ENCODE results near the gene BRI3.
A peak's percentile ranks its signal among the peaks of the same experiment; 100 is the strongest.

Gene BRI3

DNA sequence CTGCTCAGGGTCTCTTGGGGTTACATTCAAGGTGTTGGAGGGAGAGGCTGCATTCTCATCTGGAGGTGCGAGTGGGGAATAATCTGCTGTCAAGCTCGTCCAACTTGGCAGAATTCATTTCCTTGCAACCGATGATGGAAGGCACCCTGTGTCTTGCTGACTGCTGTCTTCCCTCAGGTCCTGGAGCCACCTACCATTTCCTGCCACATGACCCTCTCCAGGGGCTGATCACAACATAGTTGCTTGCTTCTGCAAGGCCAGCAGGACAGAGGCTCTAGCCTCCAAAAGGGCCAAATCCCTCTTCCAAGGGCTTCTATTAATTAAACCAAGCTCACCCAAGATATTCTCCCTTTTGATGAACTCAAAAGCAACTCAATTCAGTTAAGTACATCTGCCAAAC is 14.2 kb upstream of the BRI3 start:
- Mint-ChIP-seq H3K36me3 (ENCODE audit: low read depth) (peaks cover 6% of the 10 kb centered on the region), H3K27ac (no peak overlapping the region), H3K4me1 (ENCODE audit: low read depth) (peaks cover 7% of the 10 kb centered on the region), H3K4me3 (no peak overlapping the region), H3K27me3 (ENCODE audit: low read depth) (no peaks in the 10 kb centered on the region), H3K9me3 (no peaks in the 10 kb centered on the region)
- DNase-seq (ENCODE audit: low spot score), result no peak

DNA sequence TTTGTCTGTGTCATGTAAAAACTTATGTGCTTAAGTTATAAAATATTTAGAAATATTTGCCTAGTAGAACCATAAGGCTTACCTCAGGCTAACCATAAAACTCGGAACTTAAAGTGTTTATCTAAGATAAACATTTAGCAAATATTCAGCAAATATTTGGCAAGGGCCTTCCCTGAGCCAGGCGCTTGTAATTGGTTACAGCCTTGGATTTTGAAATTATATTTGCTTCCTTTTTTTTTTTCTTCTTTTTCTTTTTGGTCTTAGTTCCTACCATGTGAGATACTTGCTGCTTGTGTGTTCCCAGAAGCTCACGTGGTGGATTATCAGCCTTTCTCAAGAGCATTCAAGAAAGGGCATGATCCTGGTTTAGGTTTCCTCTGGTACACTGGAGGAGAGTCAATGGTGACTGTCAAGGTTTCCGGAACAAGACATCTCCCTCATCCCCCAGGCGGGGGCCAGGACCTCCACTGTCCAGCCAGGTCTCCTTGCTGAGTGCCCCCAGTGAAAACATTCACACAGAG is 5.2 kb upstream of the BRI3 start:
- H3K27ac Mint-ChIP-seq, result no peak overlapping the region
- no peaks in the 10 kb centered on the region for H3K27me3 Mint-ChIP-seq (ENCODE audit: low read depth)
- no peaks in the 10 kb centered on the region for H3K9me3 Mint-ChIP-seq
- no peaks in the 10 kb centered on the region for H3K36me3 Mint-ChIP-seq (ENCODE audit: low read depth)
- peaks cover 3% of the 10 kb centered on the region for H3K4me1 Mint-ChIP-seq (ENCODE audit: low read depth)
- no peak for DNase-seq (ENCODE audit: low spot score)
- no peak overlapping the region for H3K4me3 Mint-ChIP-seq

DNA sequence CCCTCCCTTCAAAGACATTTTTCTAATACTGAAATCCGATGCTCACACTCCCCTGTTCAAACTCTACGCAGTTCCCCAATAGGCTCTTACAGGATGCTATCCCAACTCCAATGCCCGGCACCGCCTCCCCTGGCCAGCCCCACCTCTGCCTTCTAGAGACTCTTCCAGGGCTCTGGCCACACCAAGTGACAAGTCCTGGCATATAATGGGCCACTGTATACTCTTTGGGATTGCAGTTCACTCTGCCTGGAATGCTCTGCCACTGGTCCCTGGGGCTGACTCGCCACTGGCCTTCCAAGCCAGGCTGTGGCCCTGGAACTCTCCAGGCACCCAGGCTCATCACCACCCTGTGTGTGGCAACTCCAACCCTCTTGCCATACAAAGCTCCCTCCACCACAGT is 3.1 kb upstream of the BRI3 start:
- no peaks in the 10 kb centered on the region for H3K27me3 Mint-ChIP-seq (ENCODE audit: low read depth)
- no peak overlapping the region for H3K4me3 Mint-ChIP-seq
- H3K27ac Mint-ChIP-seq, result no peak overlapping the region

DNA sequence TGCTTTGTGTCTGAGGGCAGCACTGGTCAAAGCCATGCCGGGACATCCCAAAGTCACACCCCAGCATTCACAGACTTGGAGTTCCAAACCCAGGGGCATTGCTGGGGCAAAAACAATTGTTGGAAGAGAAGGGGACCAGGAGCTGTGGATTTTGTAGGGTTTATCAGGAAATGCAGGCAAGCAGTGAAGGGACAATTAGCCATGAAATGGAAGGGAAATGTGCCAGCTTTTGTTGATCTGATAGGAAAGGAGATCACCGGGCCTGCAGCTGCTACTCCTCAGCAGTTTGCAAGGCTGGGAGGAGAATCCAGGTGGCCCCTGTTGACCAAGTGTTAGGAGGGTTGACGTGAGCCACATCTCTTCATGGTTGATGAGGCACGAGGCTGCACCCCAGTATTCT is 2.5 kb upstream of the BRI3 start:
- no peak for DNase-seq (ENCODE audit: low spot score)
- peaks cover 5% of the 10 kb centered on the region for H3K36me3 Mint-ChIP-seq (ENCODE audit: low read depth)
- no peaks in the 10 kb centered on the region for H3K9me3 Mint-ChIP-seq
- H3K4me3 Mint-ChIP-seq, result no peak overlapping the region
- H3K27ac Mint-ChIP-seq, result no peak overlapping the region
- H3K4me1 Mint-ChIP-seq (ENCODE audit: low read depth), result peaks cover 15% of the 10 kb centered on the region
- H3K27me3 Mint-ChIP-seq (ENCODE audit: low read depth), result no peaks in the 10 kb centered on the region

More for the DNA sequence above, 3.1 kb upstream of the BRI3 start:
- DNase-seq (ENCODE audit: low spot score), result no peak
- Mint-ChIP-seq H3K4me1 (ENCODE audit: low read depth) (peaks cover 15% of the 10 kb centered on the region), H3K9me3 (no peaks in the 10 kb centered on the region), H3K36me3 (ENCODE audit: low read depth) (peaks cover 5% of the 10 kb centered on the region)

DNA sequence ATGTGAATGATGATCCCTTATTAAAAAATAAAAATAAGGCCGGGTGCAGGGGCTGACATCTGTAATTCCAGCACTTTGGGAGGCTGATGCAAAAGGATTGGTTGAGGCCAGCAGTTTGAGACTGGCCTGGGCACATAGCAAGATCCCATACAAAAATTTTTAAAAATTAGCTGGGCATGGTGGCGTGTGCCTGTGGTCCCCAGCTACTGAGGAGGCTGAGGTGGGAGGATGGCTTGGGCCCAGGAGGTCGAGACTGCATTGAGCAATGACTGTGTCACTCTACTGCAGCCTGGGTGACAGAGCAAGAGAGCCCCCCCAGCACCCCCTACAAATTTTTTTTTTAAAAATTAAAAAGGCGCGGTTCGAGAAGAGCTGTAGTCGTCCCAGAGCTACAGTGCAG is 1.2 kb upstream of the BRI3 start:
- Mint-ChIP-seq H3K27ac (peak overlapping the region; percentile 72), H3K9me3 (no peaks in the 10 kb centered on the region), H3K4me3 (peak overlapping the region; percentile 85), H3K36me3 (ENCODE audit: low read depth) (peaks cover 5% of the 10 kb centered on the region), H3K4me1 (ENCODE audit: low read depth) (peaks cover 18% of the 10 kb centered on the region), H3K27me3 (ENCODE audit: low read depth) (no peaks in the 10 kb centered on the region)
- DNase-seq (ENCODE audit: low spot score), result no peak

DNA sequence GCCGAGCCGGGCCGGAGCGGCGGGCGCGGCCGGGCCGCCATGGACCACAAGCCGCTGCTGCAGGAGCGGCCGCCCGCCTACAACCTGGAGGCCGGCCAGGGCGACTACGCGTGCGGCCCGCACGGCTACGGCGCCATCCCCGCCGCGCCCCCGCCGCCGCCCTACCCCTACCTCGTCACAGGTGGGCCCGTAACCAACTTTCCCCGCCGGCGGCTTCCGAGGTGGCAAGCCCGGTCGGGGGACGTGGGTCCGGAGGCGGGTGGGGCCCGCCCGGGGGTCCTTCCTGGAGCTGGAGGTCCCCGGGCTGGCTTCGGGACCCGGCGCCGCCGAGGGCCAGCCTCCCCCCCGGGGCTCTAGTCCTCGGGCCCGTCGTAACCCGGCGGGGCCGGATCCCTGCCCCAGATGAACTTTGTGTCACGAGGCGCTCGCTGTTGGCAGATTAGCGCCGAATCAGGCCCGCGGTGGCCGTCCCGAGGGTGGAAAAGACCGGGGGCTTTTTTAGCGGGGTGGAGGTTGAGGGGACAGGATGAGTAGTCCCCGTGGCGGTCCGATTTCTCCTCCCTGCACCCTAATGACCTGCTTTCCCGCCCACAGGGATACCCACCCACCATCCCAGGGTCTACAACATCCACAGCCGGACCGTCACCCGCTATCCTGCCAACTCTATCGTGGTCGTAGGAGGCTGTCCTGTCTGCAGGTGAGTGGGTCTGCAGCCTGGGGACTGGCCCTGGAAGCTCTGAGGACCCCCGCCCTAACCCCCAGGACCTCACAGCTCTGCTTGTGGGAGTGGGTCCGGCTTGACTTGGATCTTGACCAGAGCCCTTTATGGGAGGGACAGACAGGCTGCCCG is 496 bp downstream of the BRI3 start:
- H3K4me3 Mint-ChIP-seq, result peak overlapping the region; percentile 87
- H3K36me3 Mint-ChIP-seq (ENCODE audit: low read depth), result peaks cover 5% of the 10 kb centered on the region
- DNase-seq (ENCODE audit: low spot score), result no peak
- peak overlapping the region; percentile 76 for H3K27ac Mint-ChIP-seq
- H3K9me3 Mint-ChIP-seq, result no peaks in the 10 kb centered on the region
- H3K4me1 Mint-ChIP-seq (ENCODE audit: low read depth), result peaks cover 18% of the 10 kb centered on the region
- no peaks in the 10 kb centered on the region for H3K27me3 Mint-ChIP-seq (ENCODE audit: low read depth)

GRCh38 chr7:98282703-98283102 is 1.2 kb downstream of the BRI3 start:
- peaks cover 5% of the 10 kb centered on the region for H3K36me3 Mint-ChIP-seq (ENCODE audit: low read depth)
- DNase-seq (ENCODE audit: low spot score), result no peak
- H3K9me3 Mint-ChIP-seq, result no peaks in the 10 kb centered on the region
- peak overlapping the region; percentile 87 for H3K4me3 Mint-ChIP-seq
- peak overlapping the region; percentile 76 for H3K27ac Mint-ChIP-seq
- no peaks in the 10 kb centered on the region for H3K27me3 Mint-ChIP-seq (ENCODE audit: low read depth)
- peaks cover 18% of the 10 kb centered on the region for H3K4me1 Mint-ChIP-seq (ENCODE audit: low read depth)

GRCh38 chr7:98283127-98283886 is 1.8 kb downstream of the BRI3 start:
- peak overlapping the region; percentile 6 for H3K27ac Mint-ChIP-seq
- peaks cover 5% of the 10 kb centered on the region for H3K36me3 Mint-ChIP-seq (ENCODE audit: low read depth)
- no peak for DNase-seq (ENCODE audit: low spot score)
- no peaks in the 10 kb centered on the region for H3K27me3 Mint-ChIP-seq (ENCODE audit: low read depth)
- peaks cover 18% of the 10 kb centered on the region for H3K4me1 Mint-ChIP-seq (ENCODE audit: low read depth)
- H3K4me3 Mint-ChIP-seq, result peak overlapping the region; percentile 87
- H3K9me3 Mint-ChIP-seq, result no peaks in the 10 kb centered on the region

GRCh38 chr7:98283887-98284222 is 2.4 kb downstream of the BRI3 start:
- H3K36me3 Mint-ChIP-seq (ENCODE audit: low read depth), result peaks cover 5% of the 10 kb centered on the region
- no peak overlapping the region for H3K4me3 Mint-ChIP-seq
- H3K9me3 Mint-ChIP-seq, result no peaks in the 10 kb centered on the region
- no peak overlapping the region for H3K27ac Mint-ChIP-seq
- peaks cover 18% of the 10 kb centered on the region for H3K4me1 Mint-ChIP-seq (ENCODE audit: low read depth)
- no peak for DNase-seq (ENCODE audit: low spot score)
- H3K27me3 Mint-ChIP-seq (ENCODE audit: low read depth), result no peaks in the 10 kb centered on the region

GRCh38 chr7:98284335-98285036 is 3.0 kb downstream of the BRI3 start:
- no peak for DNase-seq (ENCODE audit: low spot score)
- H3K9me3 Mint-ChIP-seq, result no peaks in the 10 kb centered on the region
- peaks cover 5% of the 10 kb centered on the region for H3K36me3 Mint-ChIP-seq (ENCODE audit: low read depth)
- H3K4me1 Mint-ChIP-seq (ENCODE audit: low read depth), result peaks cover 18% of the 10 kb centered on the region
- H3K27ac Mint-ChIP-seq, result no peak overlapping the region
- H3K27me3 Mint-ChIP-seq (ENCODE audit: low read depth), result no peaks in the 10 kb centered on the region
- no peak overlapping the region for H3K4me3 Mint-ChIP-seq

GRCh38 chr7:98285157-98286092 is 3.9 kb downstream of the BRI3 start:
- DNase-seq (ENCODE audit: low spot score), result no peak
- Mint-ChIP-seq H3K9me3 (no peaks in the 10 kb centered on the region), H3K4me3 (no peak overlapping the region), H3K27me3 (ENCODE audit: low read depth) (no peaks in the 10 kb centered on the region), H3K36me3 (ENCODE audit: low read depth) (peaks cover 5% of the 10 kb centered on the region), H3K27ac (no peak overlapping the region), H3K4me1 (ENCODE audit: low read depth) (peaks cover 18% of the 10 kb centered on the region)

DNA sequence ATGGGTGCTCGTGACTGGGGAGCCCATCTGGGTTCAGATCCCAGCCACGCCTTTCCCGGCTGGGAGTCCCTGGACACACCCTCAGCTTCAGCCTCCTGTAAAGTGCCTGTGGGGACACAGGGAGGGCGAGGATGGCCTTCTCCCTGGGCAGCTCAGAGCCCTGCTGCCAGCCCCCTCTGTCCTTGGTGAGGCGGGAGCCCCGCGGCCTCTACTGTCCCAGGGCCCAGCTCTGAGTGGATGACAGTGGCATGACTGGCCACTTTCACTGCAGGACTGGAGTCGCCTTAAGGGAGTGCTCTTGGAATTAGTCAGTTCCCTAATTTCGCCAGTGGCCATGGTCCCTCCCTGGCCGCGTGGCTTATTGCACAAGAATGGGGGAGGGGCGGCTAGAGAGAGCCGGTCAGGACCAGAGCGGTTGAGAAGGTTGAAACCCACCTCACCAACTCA is 4.6 kb downstream of the BRI3 start:
- Mint-ChIP-seq H3K4me1 (ENCODE audit: low read depth) (peaks cover 14% of the 10 kb centered on the region), H3K27ac (no peak overlapping the region), H3K27me3 (ENCODE audit: low read depth) (no peaks in the 10 kb centered on the region), H3K4me3 (no peak overlapping the region), H3K9me3 (no peaks in the 10 kb centered on the region), H3K36me3 (ENCODE audit: low read depth) (peaks cover 5% of the 10 kb centered on the region)
- DNase-seq (ENCODE audit: low spot score), result no peak

Data from T-helper 2 cell treated with Interferon-gamma antibody and Interleukin-4, amounts not matched to agents 5 μg/mL and 100 μg/mL, for 36 hours (primary cell).